SK-N-SH (cell line): ENCODE data around the gene C2orf92.
"Not testable (repeated sequence)": the region's sequence is repeated elsewhere in the genome, so short reads cannot be mapped to it uniquely, and the experiment has no call there.

ENCODE experiments used
- CTCF ChIP-seq: fragments of 200-600 bp; sonication (generic); IDR thresholded peaks from 2 replicates; pipeline ENCODE4 v1.6.1; 2017; ENCODE audit warnings: antibody characterized with exemption, mild to moderate bottlenecking, moderate library complexity
- ELF1 ChIP-seq: IDR thresholded peaks from 2 replicates; pipeline ENCODE4 v1.4.0; 2012
- EP300 ChIP-seq, 2 experiments: IDR thresholded peaks; 2 replicates each; pipeline versions ENCODE4 v1.4.0 to v1.6.1; 2012; ENCODE audit warnings: borderline replicate concordance in 1 of 2, low read depth in 1 of 2, low read length in 1 of 2
- GABPA ChIP-seq: IDR thresholded peaks from 2 replicates; pipeline ENCODE4 v1.4.0; 2012; ENCODE audit warnings: low read depth, mild to moderate bottlenecking
- GATA2 ChIP-seq: sonication (generic); formaldehyde crosslinking; IDR thresholded peaks from 2 replicates; pipeline ENCODE4 v1.5.0; 2020; ENCODE audit warnings: mild to moderate bottlenecking, missing genetic modification reagents
- MAX ChIP-seq: IDR thresholded peaks from 2 replicates; pipeline ENCODE4 v1.4.0; 2012; ENCODE audit warnings: low read depth
- POLR2AphosphoS5 ChIP-seq: IDR thresholded peaks from 2 replicates; pipeline ENCODE4 v1.6.1; 2012; ENCODE audit warnings: low read depth, low read length
- RAD21 ChIP-seq: IDR thresholded peaks from 2 replicates; pipeline ENCODE4 v1.6.1; 2012; ENCODE audit warnings: mild to moderate bottlenecking, low read length
- RFX5 ChIP-seq: IDR thresholded peaks from 2 replicates; pipeline ENCODE4 v1.6.1; 2012; ENCODE audit warnings: mild to moderate bottlenecking, improper control_type of control experiment, low read length
- SMC3 ChIP-seq: IDR thresholded peaks from 2 replicates; pipeline ENCODE4 v1.6.1; 2012; ENCODE audit warnings: low read depth, low read length, improper control_type of control experiment
- TAF1 ChIP-seq: IDR thresholded peaks from 2 replicates; pipeline ENCODE4 v1.6.1; 2012; ENCODE audit warnings: low read depth, mild to moderate bottlenecking, low read length, moderate library complexity, borderline replicate concordance
- TCF12 ChIP-seq: IDR thresholded peaks from 2 replicates; pipeline ENCODE4 v1.4.0; 2012
- USF1 ChIP-seq: IDR thresholded peaks from 2 replicates; pipeline ENCODE4 v1.4.0; 2012; ENCODE audit warnings: low read depth, borderline replicate concordance
- YY1 ChIP-seq: IDR thresholded peaks from 2 replicates; pipeline ENCODE4 v1.4.0; 2012; ENCODE audit warnings: low read depth, mild to moderate bottlenecking

DNA sequence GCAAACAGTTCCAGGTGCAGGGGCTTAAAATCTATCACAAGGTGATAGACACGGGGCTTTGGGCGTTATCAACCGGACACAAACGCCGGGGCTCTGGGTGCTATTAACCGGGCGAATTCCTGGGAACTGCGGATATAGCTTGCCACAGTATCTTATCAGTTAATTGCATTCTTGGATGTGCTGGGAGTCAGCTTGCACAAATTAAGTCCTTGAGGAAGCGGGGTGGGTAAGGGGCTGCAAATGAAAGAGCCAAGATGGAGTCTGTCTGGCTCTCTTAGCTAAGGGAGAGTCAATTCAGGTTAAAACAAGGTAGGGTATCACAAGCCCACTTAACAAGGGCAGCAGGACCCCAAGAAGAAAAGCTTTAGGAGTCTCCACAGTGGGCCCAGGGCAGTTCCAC is 42.7 kb downstream of the C2orf92 start:
- not testable (repeated sequence) for TF ChIP-seq CTCF; EP300 (IDR thresholded peaks at IDR 0.05; ENCODE audit: borderline replicate concordance in 1 of 2, low read depth in 1 of 2, low read length in 1 of 2); RFX5; TAF1; SMC3; YY1; USF1; GABPA; RAD21; POLR2AphosphoS5; GATA2 (CRISPR knock-in tag); MAX; ELF1; TCF12
